ENCODE results near the gene OR7A10.
"Not testable (repeated sequence)": the region's sequence is repeated elsewhere in the genome, so short reads cannot be mapped to it uniquely, and the experiment has no call there.

OR7A10 gene

DNA sequence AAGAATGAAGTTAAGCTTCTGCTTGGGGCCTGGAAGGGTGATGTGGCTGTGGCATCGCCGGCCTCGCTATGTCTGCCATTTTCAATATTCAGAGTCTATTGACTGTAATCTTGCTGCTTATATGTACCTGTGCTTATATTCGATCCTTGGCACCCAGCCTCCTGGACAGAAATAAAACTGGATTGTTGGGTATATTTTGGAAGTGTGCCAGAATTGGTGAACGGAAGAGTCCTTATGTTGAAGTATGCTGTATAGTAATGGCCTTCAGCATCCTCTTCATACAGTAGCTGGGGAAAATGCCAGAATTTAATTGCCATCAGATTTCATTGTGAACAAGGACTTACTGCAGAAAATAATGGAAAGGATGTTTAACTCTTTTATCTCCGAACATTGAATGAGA, 56.5 kb downstream of the OR7A10 start:
- DNase-seq: not testable (repeated sequence)

Measured in CD4-positive, alpha-beta T cell treated with Interleukin-4 for 4 hours (primary cell).